Mammary epithelial cell (primary cell): ENCODE results near the gene GON7.
"Not testable (repeated sequence)": the region's sequence is repeated elsewhere in the genome, so short reads cannot be mapped to it uniquely, and the experiment has no call there.

Experiments used
- EZH2 ChIP-seq: IDR thresholded peaks from 2 replicates; pipeline ENCODE4 v1.6.1; 2012; ENCODE audit warnings: low read length, inconsistent platforms, borderline replicate concordance
- TF ChIP-seq, protein P1 (sequence below), 2 donors: IDR thresholded peaks in 1 of 2; conservative IDR thresholded peaks in 1 of 2; 2 replicates each; pipeline ENCODE4 v1.5.1; 2011 to 2012; ENCODE audit warnings: inconsistent platforms in 2 of 2, low read length in 2 of 2, mild to moderate bottlenecking in 2 of 2, control low read depth in 1 of 2, low read depth in 1 of 2; ENCODE audit not compliant: insufficient read depth in 1 of 2; ENCODE audit errors: extremely low read depth in 1 of 2

- TF ChIP-seq, protein P1, sequence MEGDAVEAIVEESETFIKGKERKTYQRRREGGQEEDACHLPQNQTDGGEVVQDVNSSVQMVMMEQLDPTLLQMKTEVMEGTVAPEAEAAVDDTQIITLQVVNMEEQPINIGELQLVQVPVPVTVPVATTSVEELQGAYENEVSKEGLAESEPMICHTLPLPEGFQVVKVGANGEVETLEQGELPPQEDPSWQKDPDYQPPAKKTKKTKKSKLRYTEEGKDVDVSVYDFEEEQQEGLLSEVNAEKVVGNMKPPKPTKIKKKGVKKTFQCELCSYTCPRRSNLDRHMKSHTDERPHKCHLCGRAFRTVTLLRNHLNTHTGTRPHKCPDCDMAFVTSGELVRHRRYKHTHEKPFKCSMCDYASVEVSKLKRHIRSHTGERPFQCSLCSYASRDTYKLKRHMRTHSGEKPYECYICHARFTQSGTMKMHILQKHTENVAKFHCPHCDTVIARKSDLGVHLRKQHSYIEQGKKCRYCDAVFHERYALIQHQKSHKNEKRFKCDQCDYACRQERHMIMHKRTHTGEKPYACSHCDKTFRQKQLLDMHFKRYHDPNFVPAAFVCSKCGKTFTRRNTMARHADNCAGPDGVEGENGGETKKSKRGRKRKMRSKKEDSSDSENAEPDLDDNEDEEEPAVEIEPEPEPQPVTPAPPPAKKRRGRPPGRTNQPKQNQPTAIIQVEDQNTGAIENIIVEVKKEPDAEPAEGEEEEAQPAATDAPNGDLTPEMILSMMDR (conservative IDR thresholded peaks at IDR 0.05 in 1 of 2, IDR thresholded peaks at IDR 0.05 in 1 of 2; ENCODE audit: extremely low read depth in 1 of 2, insufficient read depth in 1 of 2, low read depth in 1 of 2, low read length in 2 of 2) = not testable (repeated sequence)
- TF ChIP-seq EZH2 = not testable (repeated sequence)
Measured at GRCh38 chr14:93159625-93160352, 47.1 kb downstream of the GON7 start.
